OCI-LY3 (cell line): ENCODE measurements around the gene TRIM66.

Source experiments
- EZH2phosphoT487 ChIP-seq: fragments of 200-600 bp; shearing (Covaris generic); IDR thresholded peaks from 2 replicates; pipeline ENCODE4 v1.6.1; 2018; ENCODE audit warnings: antibody characterized with exemption, mixed run types, low read depth
- TF ChIP-seq, protein P1 (sequence below): fragments of 200-600, 300-600 bp; sonication (generic); IDR thresholded peaks from 2 replicates; pipeline ENCODE4 v1.5.1; 2014; ENCODE audit warnings: antibody characterized with exemption, low read length, low read depth

DNA sequence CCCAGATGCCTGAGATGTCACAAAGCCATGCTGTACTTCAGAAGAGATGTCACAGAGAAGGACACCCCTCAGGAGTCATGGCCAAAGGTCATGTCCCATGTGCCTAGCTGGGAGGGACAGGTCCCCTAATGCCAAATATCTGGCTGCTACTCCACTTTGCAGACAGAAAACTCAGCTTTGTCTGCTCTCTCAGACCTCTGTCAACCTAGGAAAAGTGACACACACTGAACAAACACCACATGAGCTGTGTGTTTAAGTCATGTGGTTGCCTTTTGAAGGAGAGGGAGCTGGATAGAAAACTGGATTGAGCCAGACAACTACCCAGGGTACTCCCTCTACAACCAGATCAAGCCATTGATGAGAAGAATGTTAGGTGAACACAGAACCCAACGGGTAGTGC, 3.5 kb downstream of the TRIM66 start:
- TF ChIP-seq, protein P1, sequence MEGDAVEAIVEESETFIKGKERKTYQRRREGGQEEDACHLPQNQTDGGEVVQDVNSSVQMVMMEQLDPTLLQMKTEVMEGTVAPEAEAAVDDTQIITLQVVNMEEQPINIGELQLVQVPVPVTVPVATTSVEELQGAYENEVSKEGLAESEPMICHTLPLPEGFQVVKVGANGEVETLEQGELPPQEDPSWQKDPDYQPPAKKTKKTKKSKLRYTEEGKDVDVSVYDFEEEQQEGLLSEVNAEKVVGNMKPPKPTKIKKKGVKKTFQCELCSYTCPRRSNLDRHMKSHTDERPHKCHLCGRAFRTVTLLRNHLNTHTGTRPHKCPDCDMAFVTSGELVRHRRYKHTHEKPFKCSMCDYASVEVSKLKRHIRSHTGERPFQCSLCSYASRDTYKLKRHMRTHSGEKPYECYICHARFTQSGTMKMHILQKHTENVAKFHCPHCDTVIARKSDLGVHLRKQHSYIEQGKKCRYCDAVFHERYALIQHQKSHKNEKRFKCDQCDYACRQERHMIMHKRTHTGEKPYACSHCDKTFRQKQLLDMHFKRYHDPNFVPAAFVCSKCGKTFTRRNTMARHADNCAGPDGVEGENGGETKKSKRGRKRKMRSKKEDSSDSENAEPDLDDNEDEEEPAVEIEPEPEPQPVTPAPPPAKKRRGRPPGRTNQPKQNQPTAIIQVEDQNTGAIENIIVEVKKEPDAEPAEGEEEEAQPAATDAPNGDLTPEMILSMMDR, result no peak
- TF ChIP-seq EZH2phosphoT487, result no peak
